Naive thymus-derived CD4-positive, alpha-beta T cell (primary cell): ENCODE measurements around the gene ABCC8. TPM values are rescaled to one million over a fixed set of nuclear protein-coding genes. Genes with fewer than 3 reads are reported as not detected.

Experiments used
- ATAC-seq: fragments of 150-1000 bp; cut with Tn5 transposase; 2 replicates; pipeline ENCODE4 v1.10.0; 2021; ENCODE audit warnings: mild to moderate bottlenecking, moderate library complexity
- CTCF ChIA-PET: fragments of 350-600 bp; sonication (Branson Sonifier 250); formaldehyde crosslinking; loops from one replicate; lab custom pipeline; 2021; ENCODE audit warnings: antibody characterized with exemption; lab: Charles Lee
- POLR2A ChIA-PET: fragments of 350-600 bp; sonication (Branson Sonifier 250); formaldehyde crosslinking; loops from one replicate; lab custom pipeline; 2021; ENCODE audit warnings: antibody characterized with exemption, inconsistent platforms; lab: Charles Lee
- DNase-seq, 9 donors: peaks; one replicate each; pipeline versions ENCODE4 v3.0.0 to v3.0.0-alpha.2; 2020 to 2022; ENCODE audit warnings: mixed read lengths in 1 of 9
- H3K27ac ChIP-seq: one replicate; pipeline ENCODE4 v1.7.0; 2013; ENCODE audit warnings: mild to moderate bottlenecking, low read depth, low read length, moderate library complexity
- H3K27me3 ChIP-seq, 2 donors: one replicate each; pipeline ENCODE4 v1.7.0; 2013; ENCODE audit warnings: low read length in 2 of 2, mild to moderate bottlenecking in 2 of 2, moderate library complexity in 2 of 2; ENCODE audit not compliant: control insufficient read depth in 2 of 2, insufficient read depth in 2 of 2
- H3K36me3 ChIP-seq, 3 experiments: 1 replicate in 2 of 3; 2 replicates in 1 of 3; pipeline ENCODE4 v1.7.0; 2013; ENCODE audit warnings: low read length in 3 of 3, mild to moderate bottlenecking in 3 of 3, moderate library complexity in 1 of 3; ENCODE audit not compliant: insufficient read depth in 3 of 3, control insufficient read depth in 2 of 3
- H3K4me1 ChIP-seq, 2 donors: one replicate each; pipeline ENCODE4 v1.7.0; 2013; ENCODE audit warnings: low read length in 2 of 2, mild to moderate bottlenecking in 2 of 2, moderate library complexity in 1 of 2; ENCODE audit not compliant: control insufficient read depth in 2 of 2, insufficient read depth in 2 of 2
- H3K4me3 ChIP-seq: 2 replicates; pipeline ENCODE4 v1.7.0; 2013; ENCODE audit warnings: mild to moderate bottlenecking, low read length
- H3K9me3 ChIP-seq, 3 experiments: 1 replicate in 2 of 3; 2 replicates in 1 of 3; pipeline ENCODE4 v1.7.0; 2013; ENCODE audit warnings: low read length in 3 of 3; ENCODE audit not compliant: control insufficient read depth in 2 of 3
- H3K27ac Mint-ChIP-seq, 9 donors: one replicate each; pipeline ENCODE4 v1.8.0; 2020 to 2022; ENCODE audit warnings: mixed read lengths in 9 of 9, mild to moderate bottlenecking in 8 of 9, moderate library complexity in 5 of 9, inconsistent platforms in 2 of 9
- H3K27me3 Mint-ChIP-seq, 5 donors: one replicate each; pipeline ENCODE4 v1.8.0; 2021 to 2022; ENCODE audit warnings: mixed read lengths in 5 of 5, mild to moderate bottlenecking in 1 of 5
- H3K36me3 Mint-ChIP-seq, 5 donors: one replicate each; pipeline ENCODE4 v1.8.0; 2020 to 2022; ENCODE audit warnings: mixed read lengths in 5 of 5, mild to moderate bottlenecking in 3 of 5, inconsistent platforms in 1 of 5
- H3K4me1 Mint-ChIP-seq, 7 donors: one replicate each; pipeline ENCODE4 v1.8.0; 2020 to 2022; ENCODE audit warnings: mixed read lengths in 7 of 7, mild to moderate bottlenecking in 3 of 7, inconsistent platforms in 1 of 7
- H3K4me3 Mint-ChIP-seq, 10 donors: one replicate each; pipeline ENCODE4 v1.8.0; 2020 to 2022; ENCODE audit warnings: mild to moderate bottlenecking in 10 of 10, mixed read lengths in 10 of 10, moderate library complexity in 6 of 10, inconsistent platforms in 2 of 10
- H3K9me3 Mint-ChIP-seq, 11 donors: one replicate each; pipeline ENCODE4 v1.8.0; 2020 to 2022; ENCODE audit warnings: mixed read lengths in 11 of 11, mild to moderate bottlenecking in 4 of 11, inconsistent platforms in 1 of 11, moderate library complexity in 1 of 11
- intact Hi-C, 2 donors: fragments of 100-400 bp; cut with micrococcal nuclease; formaldehyde crosslinking; loops; one replicate each; pipeline ENCODE4 v1.15.1; 2023
- polyA plus RNA-seq, 2 donors: library from polyadenylated mRNA; unstranded; fragments of 300-500 nt; fragmentation: Illumina TruSeq; gene quantifications; one replicate each; pipeline ENCODE4 v1.2.3, GENCODE V29; 2021
- total RNA-seq, 6 experiments: library from RNA in 5 of 6; stranded (reverse) in 5 of 6; gene quantifications; 1 replicate in 5 of 6; 2 replicates in 1 of 6; pipeline ENCODE4 v1.2.3 and lab custom pipeline; 2021 to 2026

The ABCC8 gene
- total and polyA plus RNA-seq, 7 experiments from 2014 or later: 0.36 TPM; not detected in 6

DNA sequence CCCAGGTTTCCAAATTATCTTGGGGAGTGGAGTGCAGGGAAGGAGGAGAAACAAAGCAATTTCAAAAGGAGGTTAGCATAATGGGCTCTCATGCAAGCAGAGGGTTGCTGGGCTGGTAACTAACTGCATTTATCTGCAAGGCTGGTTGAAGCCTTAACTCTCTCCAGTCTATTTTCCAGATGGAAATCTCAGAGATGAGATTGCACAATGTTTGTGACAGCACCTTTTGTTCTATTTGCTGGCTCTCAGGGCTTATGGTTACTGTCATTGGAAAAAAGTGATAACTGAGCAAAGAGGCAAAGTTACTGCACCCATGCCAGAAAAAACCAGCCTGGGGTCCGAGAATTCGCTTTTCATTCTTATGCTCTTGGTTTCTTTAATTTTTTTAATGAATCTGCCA is 33.2 kb downstream of the ABCC8 start:
- ATAC-seq: no peak
- Histone ChIP-seq H3K27me3 (no peaks in the 10 kb centered on the region), H3K36me3 (no peaks in the 10 kb centered on the region), H3K27ac (no peak overlapping the region), H3K4me1 (no peaks in the 10 kb centered on the region), H3K9me3 (no peaks in the 10 kb centered on the region), H3K4me3 (no peak overlapping the region)
- CTCF ChIA-PET: no interaction called here
- no peak overlapping the region for H3K27ac Mint-ChIP-seq
- DNase-seq: no peak
- peaks cover 0 to 23% (median 15%) of the 10 kb centered on the region in 5 donors for H3K27me3 Mint-ChIP-seq
- peaks cover 0 to 5% (median 2%) of the 10 kb centered on the region in 11 donors for H3K9me3 Mint-ChIP-seq
- intact Hi-C loops: no loop called here
- H3K4me3 Mint-ChIP-seq: no peak overlapping the region
- H3K4me1 Mint-ChIP-seq: peaks cover 6 to 15% (median 10%) of the 10 kb centered on the region in 7 donors
- POLR2A ChIA-PET: no interaction called here
- peaks cover 0 to 7% (median 0%) of the 10 kb centered on the region in 5 donors for H3K36me3 Mint-ChIP-seq

DNA sequence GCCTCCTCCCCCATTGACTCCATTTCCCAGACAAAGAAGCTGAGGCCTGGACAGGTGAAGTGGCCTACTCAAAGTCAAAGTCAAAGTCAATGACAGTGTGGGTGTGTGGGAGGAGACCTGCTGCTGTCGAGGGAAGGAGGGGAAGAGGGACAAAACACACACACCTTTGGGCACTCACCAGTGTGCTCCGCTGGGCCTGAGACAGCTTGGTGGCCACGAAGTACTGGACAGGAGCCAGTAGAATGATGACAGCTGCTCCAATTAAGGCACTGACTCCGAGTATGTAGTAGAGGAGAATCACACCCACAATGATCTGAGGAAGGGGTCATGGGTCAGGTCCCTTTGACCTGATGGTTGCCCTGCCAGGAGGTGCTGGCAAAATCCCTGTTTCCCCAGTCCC is 33.6 kb downstream of the ABCC8 start:
- Histone ChIP-seq H3K4me3 (no peak overlapping the region), H3K9me3 (no peaks in the 10 kb centered on the region), H3K27me3 (no peaks in the 10 kb centered on the region), H3K27ac (no peak overlapping the region), H3K4me1 (no peaks in the 10 kb centered on the region), H3K36me3 (no peaks in the 10 kb centered on the region)
- peaks cover 0 to 21% (median 15%) of the 10 kb centered on the region in 5 donors for H3K27me3 Mint-ChIP-seq
- H3K27ac Mint-ChIP-seq: no peak overlapping the region
- intact Hi-C loops: no loop called here
- ChIA-PET POLR2A (no interaction called here), CTCF (no interaction called here)
- no peak for DNase-seq
- ATAC-seq: no peak
- H3K4me3 Mint-ChIP-seq: no peak overlapping the region
- peaks cover 6 to 15% (median 10%) of the 10 kb centered on the region in 7 donors for H3K4me1 Mint-ChIP-seq
- H3K36me3 Mint-ChIP-seq: peaks cover 0 to 7% (median 0%) of the 10 kb centered on the region in 5 donors
- H3K9me3 Mint-ChIP-seq: peaks cover 0 to 5% (median 2%) of the 10 kb centered on the region in 11 donors

DNA sequence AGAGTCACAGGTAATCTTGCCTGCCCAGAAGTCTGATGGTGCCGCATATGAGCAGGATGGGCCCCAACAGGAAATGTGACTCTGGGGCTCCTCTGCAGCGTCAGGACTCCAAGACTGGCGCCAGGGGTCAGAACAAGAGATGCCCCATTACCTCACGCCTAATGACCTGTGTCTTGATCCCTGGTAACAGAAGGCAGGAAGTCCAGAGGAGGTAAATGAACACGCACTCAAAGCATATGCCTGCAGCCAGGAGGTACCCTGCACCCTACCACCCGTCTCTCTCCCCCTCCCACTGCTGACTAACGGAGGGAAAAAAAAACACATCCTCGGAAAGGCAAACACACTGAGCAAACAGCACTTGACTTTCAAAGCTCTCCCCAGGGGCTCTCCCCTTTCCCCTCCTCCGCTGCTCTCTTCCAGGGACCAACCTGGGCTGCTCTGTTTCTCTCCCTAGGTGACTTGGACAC is 37.3 kb downstream of the ABCC8 start:
- ChIA-PET POLR2A (no interaction called here), CTCF (no interaction called here)
- Histone ChIP-seq H3K36me3 (no peaks in the 10 kb centered on the region), H3K4me1 (no peaks in the 10 kb centered on the region), H3K9me3 (no peaks in the 10 kb centered on the region), H3K27me3 (no peaks in the 10 kb centered on the region), H3K4me3 (no peak overlapping the region), H3K27ac (no peak overlapping the region)
- H3K27me3 Mint-ChIP-seq: peaks cover 0 to 21% (median 15%) of the 10 kb centered on the region in 5 donors
- DNase-seq (peak in 1 of 9 donors; percentile 9), ATAC-seq (no peak)
- intact Hi-C loops: no loop called here
- peaks cover 6 to 19% (median 10%) of the 10 kb centered on the region in 7 donors for H3K4me1 Mint-ChIP-seq
- H3K27ac Mint-ChIP-seq: peak overlapping the region in 1 of 9 donors; percentile 37
- H3K9me3 Mint-ChIP-seq: peaks cover 0 to 5% (median 2%) of the 10 kb centered on the region in 11 donors
- peaks cover 0 to 7% (median 0%) of the 10 kb centered on the region in 5 donors for H3K36me3 Mint-ChIP-seq
- peak overlapping the region in 8 of 10 donors; percentile 14 to 68 (median 44) for H3K4me3 Mint-ChIP-seq

DNA sequence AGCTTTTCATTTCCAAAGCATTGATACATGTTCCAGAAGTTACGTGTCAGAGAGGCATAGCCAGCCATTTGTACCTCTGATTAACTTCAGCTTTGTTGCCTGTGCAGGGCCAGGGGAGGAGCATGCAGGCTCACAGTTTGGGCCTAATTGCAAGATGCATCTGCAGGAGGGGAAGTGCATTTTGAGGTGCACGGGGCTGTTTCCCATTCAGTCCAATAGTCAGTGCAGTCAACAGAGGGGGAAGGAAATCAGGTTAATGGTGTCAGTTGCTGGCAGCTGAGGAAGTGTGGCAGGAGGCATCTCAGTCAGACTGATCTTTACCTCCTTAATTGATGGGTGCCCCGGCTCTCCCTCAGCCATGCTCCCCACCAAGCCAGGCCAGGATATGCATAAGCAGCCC is 39.3 kb downstream of the ABCC8 start:
- no peak overlapping the region for H3K4me3 Mint-ChIP-seq
- H3K27ac ChIP-seq: no peak overlapping the region
- no peak for DNase-seq
- ChIA-PET POLR2A (no interaction called here), CTCF (no interaction called here)
- intact Hi-C loops: no loop called here
- ATAC-seq: no peak
- H3K36me3 ChIP-seq: no peaks in the 10 kb centered on the region
- no peaks in the 10 kb centered on the region for H3K4me1 ChIP-seq
- peaks cover 0 to 17% (median 13%) of the 10 kb centered on the region in 5 donors for H3K27me3 Mint-ChIP-seq
- H3K4me3 ChIP-seq: no peak overlapping the region
- H3K36me3 Mint-ChIP-seq: peaks cover 0 to 7% (median 0%) of the 10 kb centered on the region in 5 donors
- H3K9me3 Mint-ChIP-seq: peaks cover 0 to 5% (median 2%) of the 10 kb centered on the region in 11 donors
- H3K9me3 ChIP-seq: no peaks in the 10 kb centered on the region
- H3K27ac Mint-ChIP-seq: no peak overlapping the region
- H3K4me1 Mint-ChIP-seq: peaks cover 6 to 19% (median 10%) of the 10 kb centered on the region in 7 donors
- no peaks in the 10 kb centered on the region for H3K27me3 ChIP-seq

DNA sequence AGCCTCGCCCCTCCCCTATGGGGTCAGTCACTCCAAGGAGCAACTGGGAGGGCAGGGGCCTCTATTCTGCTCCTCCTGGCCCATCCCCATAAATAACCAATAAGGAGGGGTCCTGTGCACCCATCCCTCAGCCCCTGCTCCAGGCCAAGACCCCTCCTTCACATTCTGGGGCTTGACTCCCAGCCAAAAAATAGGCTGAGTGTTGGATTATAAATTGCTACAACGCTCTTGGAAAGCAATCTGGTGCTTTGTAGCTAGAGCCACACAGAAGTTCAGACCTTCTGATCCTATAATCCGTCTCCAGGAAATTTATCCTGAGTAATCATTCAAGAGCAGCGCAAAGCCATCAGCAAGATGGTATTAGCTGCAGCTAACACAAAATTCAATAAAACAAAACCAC is 42.5 kb downstream of the ABCC8 start:
- no peaks in the 10 kb centered on the region for H3K4me1 ChIP-seq
- Mint-ChIP-seq H3K36me3 (no peaks in the 10 kb centered on the region), H3K9me3 (no peaks in the 10 kb centered on the region), H3K27ac (no peak overlapping the region), H3K4me1 (peaks cover 0 to 10% (median 2%) of the 10 kb centered on the region in 7 donors), H3K4me3 (peak overlapping the region in 1 of 10 donors; percentile 4), H3K27me3 (peaks cover 0 to 12% (median 0%) of the 10 kb centered on the region in 5 donors)
- DNase-seq: no peak
- no peak overlapping the region for H3K27ac ChIP-seq
- no peaks in the 10 kb centered on the region for H3K9me3 ChIP-seq
- no peak overlapping the region for H3K4me3 ChIP-seq
- H3K36me3 ChIP-seq: no peaks in the 10 kb centered on the region
- POLR2A ChIA-PET: no interaction called here
- no peaks in the 10 kb centered on the region for H3K27me3 ChIP-seq
- no peak for ATAC-seq
- CTCF ChIA-PET: interaction anchor here (0.6 kb wide), 1 partner anchor 255 kb away, joined by 5 read pairs; no protein-coding TSS in a partner anchor
- intact Hi-C loops: no loop called here

DNA sequence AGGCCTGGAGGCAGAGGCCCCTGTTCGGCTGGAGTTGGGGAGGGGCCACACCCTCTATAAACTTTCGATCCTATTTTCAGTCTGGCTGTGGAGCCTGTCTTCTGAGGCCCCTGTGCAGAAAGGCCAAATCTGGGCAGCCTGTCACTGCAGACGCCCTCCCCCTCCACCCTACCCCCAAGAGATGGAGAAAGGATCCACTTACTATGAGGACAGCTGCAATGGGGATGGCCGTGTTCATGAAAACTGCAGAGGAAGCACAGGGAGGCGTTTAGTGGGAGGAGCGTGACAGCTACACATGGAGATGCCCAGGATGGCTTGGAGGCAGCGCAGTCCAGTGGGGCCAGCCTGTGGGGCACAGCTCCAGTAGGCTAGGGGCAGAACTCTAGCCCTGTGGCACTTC is 44.6 kb downstream of the ABCC8 start:
- DNase-seq: no peak
- Histone ChIP-seq H3K36me3 (no peaks in the 10 kb centered on the region), H3K4me3 (no peak overlapping the region), H3K27me3 (no peaks in the 10 kb centered on the region), H3K9me3 (no peaks in the 10 kb centered on the region), H3K27ac (no peak overlapping the region), H3K4me1 (no peaks in the 10 kb centered on the region)
- POLR2A ChIA-PET: no interaction called here
- intact Hi-C loops: no loop called here
- H3K27ac Mint-ChIP-seq: no peak overlapping the region
- no peak for ATAC-seq
- H3K4me1 Mint-ChIP-seq: peaks cover 0 to 8% (median 0%) of the 10 kb centered on the region in 7 donors
- CTCF ChIA-PET: interaction anchor here (0.5 kb wide), 1 partner anchor 539 kb away, joined by 4 read pairs; no protein-coding TSS in a partner anchor
- no peaks in the 10 kb centered on the region for H3K36me3 Mint-ChIP-seq
- no peak overlapping the region for H3K4me3 Mint-ChIP-seq
- H3K27me3 Mint-ChIP-seq: peaks cover 0 to 17% (median 8%) of the 10 kb centered on the region in 5 donors
- no peaks in the 10 kb centered on the region for H3K9me3 Mint-ChIP-seq

DNA sequence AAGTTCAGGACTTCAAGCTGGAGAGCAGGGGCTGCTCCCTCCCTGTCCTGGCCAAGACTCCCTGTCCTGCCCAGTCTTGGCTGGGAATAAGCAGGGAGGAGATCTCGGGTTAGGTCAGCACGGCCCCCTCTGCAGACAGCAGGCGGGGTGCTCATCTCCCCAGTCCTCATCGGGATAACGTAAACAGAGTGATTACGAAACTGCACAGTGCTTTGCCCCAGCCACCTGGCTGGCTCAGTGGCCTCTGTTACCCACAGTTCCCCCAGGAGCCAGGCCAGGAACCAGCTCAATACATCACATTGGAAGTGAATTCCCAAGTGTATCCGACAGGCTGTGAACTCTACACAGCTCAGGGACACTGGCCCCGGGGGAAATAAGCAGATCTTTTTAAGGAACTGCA is 45.5 kb downstream of the ABCC8 start:
- ATAC-seq (no peak), DNase-seq (no peak)
- no peaks in the 10 kb centered on the region for H3K36me3 Mint-ChIP-seq
- ChIA-PET CTCF (no interaction called here), POLR2A (no interaction called here)
- H3K27ac Mint-ChIP-seq: no peak overlapping the region
- peaks cover 0 to 16% (median 0%) of the 10 kb centered on the region in 7 donors for H3K4me1 Mint-ChIP-seq
- H3K9me3 ChIP-seq: no peaks in the 10 kb centered on the region
- intact Hi-C loops: no loop called here
- H3K9me3 Mint-ChIP-seq: no peaks in the 10 kb centered on the region
- H3K27me3 Mint-ChIP-seq: peaks cover 0 to 17% (median 8%) of the 10 kb centered on the region in 5 donors
- no peaks in the 10 kb centered on the region for H3K4me1 ChIP-seq
- no peaks in the 10 kb centered on the region for H3K27me3 ChIP-seq
- no peak overlapping the region for H3K27ac ChIP-seq
- no peak overlapping the region for H3K4me3 ChIP-seq
- H3K4me3 Mint-ChIP-seq: no peak overlapping the region
- H3K36me3 ChIP-seq: no peaks in the 10 kb centered on the region
